H9 (cell line): ENCODE data around the gene SPINK1. TPM values are rescaled to one million over a fixed set of nuclear protein-coding genes. Genes with fewer than 3 reads are reported as not detected.

Source experiments
- DNase-seq: peaks from one replicate; pipeline ENCODE4 v3.0.0-alpha.2; 2017
- H2AFZ ChIP-seq: one replicate; pipeline ENCODE4 v1.6.1; 2013; ENCODE audit warnings: mild to moderate bottlenecking, low read length, control low read depth, moderate library complexity
- H2AK5ac ChIP-seq: 2 replicates; pipeline ENCODE4 v1.6.1; 2013; ENCODE audit warnings: low read length, control low read depth, mixed read lengths; ENCODE audit not compliant: insufficient read length
- H2BK120ac ChIP-seq: one replicate; pipeline ENCODE4 v1.6.1; 2013; ENCODE audit warnings: low read depth, mild to moderate bottlenecking, low read length, control low read depth, inconsistent platforms; ENCODE audit not compliant: poor library complexity, severe bottlenecking
- H2BK12ac ChIP-seq: 2 replicates; pipeline ENCODE4 v1.6.1; 2013; ENCODE audit warnings: low read length, control low read depth, mixed read lengths, low read depth; ENCODE audit not compliant: insufficient read length
- H2BK15ac ChIP-seq: 2 replicates; pipeline ENCODE4 v1.6.1; 2013; ENCODE audit warnings: low read depth, low read length, control low read depth
- H2BK20ac ChIP-seq: one replicate; pipeline ENCODE4 v1.6.1; 2013; ENCODE audit warnings: low read depth, mild to moderate bottlenecking, low read length, control low read depth, inconsistent platforms; ENCODE audit not compliant: poor library complexity, severe bottlenecking
- H2BK5ac ChIP-seq: 2 replicates; pipeline ENCODE4 v1.6.1; 2013; ENCODE audit warnings: low read length, control low read depth, mixed read lengths; ENCODE audit not compliant: insufficient read length
- H3K14ac ChIP-seq: 2 replicates; pipeline ENCODE4 v1.6.1; 2013; ENCODE audit warnings: low read length, control low read depth; ENCODE audit not compliant: insufficient read depth
- H3K18ac ChIP-seq: 2 replicates; pipeline ENCODE4 v1.6.1; 2013; ENCODE audit warnings: low read depth, mild to moderate bottlenecking, mixed read lengths, low read length, control low read depth; ENCODE audit not compliant: insufficient read length
- H3K23ac ChIP-seq: 2 replicates; pipeline ENCODE4 v1.6.1; 2013; ENCODE audit warnings: low read length, control low read depth, mixed read lengths, low read depth; ENCODE audit not compliant: insufficient read length
- H3K23me2 ChIP-seq: 2 replicates; pipeline ENCODE4 v1.6.1; 2013; ENCODE audit warnings: low read depth, mild to moderate bottlenecking, mixed read lengths, low read length, control low read depth; ENCODE audit not compliant: insufficient read length, poor library complexity, severe bottlenecking
- H3K27ac ChIP-seq: 2 replicates; pipeline ENCODE4 v1.5.1; 2013; ENCODE audit warnings: low read length, control low read depth, mixed read lengths, low read depth; ENCODE audit not compliant: insufficient read length
- H3K27me3 ChIP-seq: 2 replicates; pipeline ENCODE4 v1.6.1; 2013; ENCODE audit warnings: low read length, control low read depth, inconsistent platforms; ENCODE audit not compliant: insufficient read depth
- H3K4ac ChIP-seq: 2 replicates; pipeline ENCODE4 v1.6.1; 2013; ENCODE audit warnings: low read depth, mild to moderate bottlenecking, control low read depth, inconsistent platforms, low read length, moderate library complexity
- H3K4me1 ChIP-seq: 2 replicates; pipeline ENCODE4 v1.6.1; 2013; ENCODE audit warnings: low read length, control low read depth, inconsistent platforms; ENCODE audit not compliant: insufficient read depth
- H3K4me2 ChIP-seq: 2 replicates; pipeline ENCODE4 v1.6.1; 2013; ENCODE audit warnings: low read length, control low read depth, mixed read lengths; ENCODE audit not compliant: insufficient read length, insufficient read depth
- H3K56ac ChIP-seq: 2 replicates; pipeline ENCODE4 v1.6.1; 2013; ENCODE audit warnings: low read depth, mild to moderate bottlenecking, mixed read lengths, low read length, control low read depth; ENCODE audit not compliant: insufficient read length
- H3K79me1 ChIP-seq: 2 replicates; pipeline ENCODE4 v1.6.1; 2013; ENCODE audit warnings: low read depth, mild to moderate bottlenecking, moderate library complexity, low read length, control low read depth, inconsistent platforms; ENCODE audit not compliant: insufficient read depth, poor library complexity, severe bottlenecking
- H3K79me2 ChIP-seq: 2 replicates; pipeline ENCODE4 v1.6.1; 2013; ENCODE audit warnings: low read length, control low read depth, inconsistent platforms; ENCODE audit not compliant: insufficient read depth
- H3K9ac ChIP-seq: 2 replicates; pipeline ENCODE4 v1.6.1; 2013; ENCODE audit warnings: low read length, control low read depth, mixed read lengths; ENCODE audit not compliant: insufficient read length; ENCODE audit errors: extremely low read depth
- H3K9me3 ChIP-seq: one replicate; pipeline ENCODE4 v1.6.1; 2013; ENCODE audit warnings: low read depth, low read length, inconsistent platforms; ENCODE audit not compliant: control insufficient read depth
- H3T11ph ChIP-seq: one replicate; pipeline ENCODE4 v1.6.1; 2013; ENCODE audit warnings: mild to moderate bottlenecking, low read length, control low read depth, inconsistent platforms
- H4K20me1 ChIP-seq: one replicate; pipeline ENCODE4 v1.6.1; 2013; ENCODE audit not compliant: control insufficient read depth, insufficient read length, insufficient read depth
- H4K5ac ChIP-seq: 2 replicates; pipeline ENCODE4 v1.6.1; 2013; ENCODE audit warnings: low read depth, mild to moderate bottlenecking, mixed read lengths, low read length, control low read depth; ENCODE audit not compliant: insufficient read length
- H4K8ac ChIP-seq: replicated peaks from 2 replicates; pipeline ENCODE4 v1.6.1; 2013; ENCODE audit warnings: low read length, control low read depth, mixed read lengths, low read depth; ENCODE audit not compliant: insufficient read length
- H4K91ac ChIP-seq: 2 replicates; pipeline ENCODE4 v1.6.1; 2013; ENCODE audit warnings: low read depth, mild to moderate bottlenecking, moderate library complexity, mixed read lengths, low read length, control low read depth; ENCODE audit not compliant: insufficient read length
- H3K27ac Mint-ChIP-seq, 3 experiments: 2 replicates in 2 of 3; 3 replicates in 1 of 3; pipeline ENCODE4 v1.8.0; 2020 to 2021; ENCODE audit warnings: mixed read lengths in 3 of 3, mild to moderate bottlenecking in 1 of 3, moderate library complexity in 1 of 3
- H3K27me3 Mint-ChIP-seq: 2 replicates; pipeline ENCODE4 v1.8.0; 2021; ENCODE audit warnings: low read depth, mild to moderate bottlenecking, moderate library complexity, mixed read lengths
- H3K36me3 Mint-ChIP-seq, 3 experiments: 2 replicates in 2 of 3; 3 replicates in 1 of 3; pipeline ENCODE4 v1.8.0; 2020 to 2021; ENCODE audit warnings: low read depth in 3 of 3, mixed read lengths in 3 of 3; ENCODE audit not compliant: insufficient read depth in 1 of 3
- H3K4me1 Mint-ChIP-seq, 2 experiments: 2 replicates each; pipeline ENCODE4 v1.8.0; 2020; ENCODE audit warnings: mixed read lengths in 2 of 2
- H3K4me3 Mint-ChIP-seq, 2 experiments: 2 replicates in 1 of 2; 3 replicates in 1 of 2; pipeline ENCODE4 v1.8.0; 2020 to 2021; ENCODE audit warnings: mild to moderate bottlenecking in 2 of 2, mixed read lengths in 2 of 2, moderate library complexity in 1 of 2
- H3K9me3 Mint-ChIP-seq, 2 experiments: 2 replicates in 1 of 2; 3 replicates in 1 of 2; pipeline ENCODE4 v1.8.0; 2020; ENCODE audit warnings: mild to moderate bottlenecking in 2 of 2, mixed read lengths in 2 of 2, moderate library complexity in 1 of 2
- WGBS: extraction: QIAGEN DNeasy Blood & Tissue Kit; methylation state at CpG from one replicate; pipeline ENCODE4 v1.1.7; 2013; ENCODE audit warnings: missing lambda C conversion rate, low lambda C conversion rate, mixed read lengths; ENCODE audit not compliant: insufficient read length; ENCODE audit errors: extremely low coverage; 5-methylcytosine and 5-hydroxymethylcytosine counted together
- total RNA-seq: library from RNA; stranded (reverse); gene quantifications from 2 replicates; pipeline ENCODE4 v1.2.1, GENCODE V29; 2021
- TF ChIP-seq, protein P1 (sequence below): fragments of 200-600 bp; sonication (generic); conservative IDR thresholded peaks from 3 replicates; pipeline ENCODE4 v1.8.0; 2021; ENCODE audit warnings: antibody characterized with exemption, mild to moderate bottlenecking

The SPINK1 gene
- total RNA-seq, 1 experiment from 2014 or later, result 3.1 TPM

DNA sequence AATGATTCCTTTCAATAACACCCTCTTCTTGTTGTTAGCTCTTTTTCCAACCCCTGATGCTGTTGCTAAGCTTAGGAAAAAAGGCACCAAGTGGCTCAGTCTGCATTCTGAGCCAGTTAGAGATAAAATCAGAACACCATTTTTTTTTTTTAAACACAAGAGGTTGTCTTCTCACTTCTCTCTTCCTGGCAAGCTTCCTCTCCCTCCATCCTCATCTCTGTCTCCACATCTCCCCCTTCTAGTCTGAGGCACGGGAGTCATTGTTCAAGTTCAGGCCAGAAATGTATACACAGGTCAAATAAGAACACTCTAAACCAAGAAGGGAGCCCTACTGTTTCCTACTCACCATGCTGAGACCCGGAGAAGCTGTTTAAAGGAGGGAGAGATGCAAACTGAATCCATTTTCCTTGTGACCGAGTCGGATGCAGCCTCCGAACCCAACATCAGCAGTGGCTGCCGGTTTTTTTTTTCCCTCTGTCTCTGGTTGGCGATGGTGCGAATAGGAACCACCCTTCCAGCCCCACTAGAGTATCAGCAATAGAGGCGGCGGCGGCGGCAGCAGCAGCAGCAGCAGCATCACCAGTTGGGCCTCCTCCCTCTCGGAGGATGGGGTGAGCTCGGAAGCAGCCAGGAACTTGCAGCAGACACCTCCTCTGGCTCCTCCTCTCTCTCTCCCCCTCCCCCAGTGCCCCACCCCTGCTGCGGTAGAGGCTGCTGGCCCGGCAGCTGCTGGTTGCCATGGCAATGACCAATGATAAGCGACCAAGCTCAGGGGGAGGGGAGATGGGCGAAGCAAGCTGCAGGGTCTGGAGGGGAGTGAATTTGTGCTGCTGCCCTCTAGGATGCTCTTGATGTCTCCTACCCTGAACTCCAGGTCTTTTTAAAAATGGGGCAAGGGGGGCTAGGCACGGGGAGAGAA is 49.1 kb downstream of the SPINK1 start, which contains the start of gene JAKMIP2:
TSS of gene JAKMIP2 (minus strand) at position 619 of the 919 bp plus-strand sequence. CDS start 110,922 bp downstream, outside the sequence.
- Histone ChIP-seq H2BK120ac (peak within 1 kb of the TSS; percentile 23), H4K20me1 (peaks cover 2% of the 10 kb centered on the region), H4K91ac (no peak within 1 kb of the TSS), H4K5ac (peak within 1 kb of the TSS; percentile 90), H2AK5ac (peak within 1 kb of the TSS; percentile 42), H3K23ac (no peak within 1 kb of the TSS), H3K9me3 (no peaks in the 10 kb centered on the region), H3K4ac (no peak within 1 kb of the TSS; the same call in 1 of the 2 replicates), H3K27me3 (no peaks in the 10 kb centered on the region), H2BK5ac (peak within 1 kb of the TSS; percentile 93), H2BK12ac (peak within 1 kb of the TSS; percentile 97), H4K8ac (no peak within 1 kb of the TSS), H3K4me2 (peak within 1 kb of the TSS; percentile 100), H3T11ph (peak within 1 kb of the TSS; percentile 2), H3K79me1 (no peaks in the 10 kb centered on the region), H3K27ac (peak within 1 kb of the TSS; percentile 99), H3K14ac (peak within 1 kb of the TSS; percentile 88; the same call in 1 of the 2 replicates), H2BK20ac (no peak within 1 kb of the TSS), H2AFZ (peak within 1 kb of the TSS; percentile 98), H3K23me2 (peaks cover 8% of the 10 kb centered on the region), H3K56ac (peak within 1 kb of the TSS; percentile 98), H2BK15ac (no peak within 1 kb of the TSS; the same call in 1 of the 2 replicates), H3K9ac (peak within 1 kb of the TSS; percentile 97), H3K79me2 (peaks cover 2% of the 10 kb centered on the region; the same call in 1 of the 2 replicates), H3K18ac (peak within 1 kb of the TSS; percentile 90), H3K4me1 (no peaks in the 10 kb centered on the region)
- H3K9me3 Mint-ChIP-seq, result no peaks in the 10 kb centered on the region
- peak; percentile 100 for DNase-seq
- peak within 1 kb of the TSS; percentile 83 to 92 for H3K4me3 Mint-ChIP-seq
- H3K27ac Mint-ChIP-seq, result peak within 1 kb of the TSS; percentile 94 to 98 (median 98)
- H3K27me3 Mint-ChIP-seq, result no peaks in the 10 kb centered on the region
- no peaks in the 10 kb centered on the region for H3K36me3 Mint-ChIP-seq
- WGBS, result no CpG with 5 or more reads among the region's 19 CpGs
- TF ChIP-seq, protein P1, sequence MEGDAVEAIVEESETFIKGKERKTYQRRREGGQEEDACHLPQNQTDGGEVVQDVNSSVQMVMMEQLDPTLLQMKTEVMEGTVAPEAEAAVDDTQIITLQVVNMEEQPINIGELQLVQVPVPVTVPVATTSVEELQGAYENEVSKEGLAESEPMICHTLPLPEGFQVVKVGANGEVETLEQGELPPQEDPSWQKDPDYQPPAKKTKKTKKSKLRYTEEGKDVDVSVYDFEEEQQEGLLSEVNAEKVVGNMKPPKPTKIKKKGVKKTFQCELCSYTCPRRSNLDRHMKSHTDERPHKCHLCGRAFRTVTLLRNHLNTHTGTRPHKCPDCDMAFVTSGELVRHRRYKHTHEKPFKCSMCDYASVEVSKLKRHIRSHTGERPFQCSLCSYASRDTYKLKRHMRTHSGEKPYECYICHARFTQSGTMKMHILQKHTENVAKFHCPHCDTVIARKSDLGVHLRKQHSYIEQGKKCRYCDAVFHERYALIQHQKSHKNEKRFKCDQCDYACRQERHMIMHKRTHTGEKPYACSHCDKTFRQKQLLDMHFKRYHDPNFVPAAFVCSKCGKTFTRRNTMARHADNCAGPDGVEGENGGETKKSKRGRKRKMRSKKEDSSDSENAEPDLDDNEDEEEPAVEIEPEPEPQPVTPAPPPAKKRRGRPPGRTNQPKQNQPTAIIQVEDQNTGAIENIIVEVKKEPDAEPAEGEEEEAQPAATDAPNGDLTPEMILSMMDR, result peak; percentile 40; the same call in 2 of the 3 replicates
- H3K4me1 Mint-ChIP-seq, result peaks cover 35 to 36% of the 10 kb centered on the region in 2 experiments
